ENCODE data around the gene EXOC1L. TPM values are rescaled to one million over a fixed set of nuclear protein-coding genes. Genes with fewer than 3 reads are reported as not detected.

EXOC1L gene
- total and polyA plus RNA-seq, 12 donors: 0.12 TPM; not detected in 11

DNA sequence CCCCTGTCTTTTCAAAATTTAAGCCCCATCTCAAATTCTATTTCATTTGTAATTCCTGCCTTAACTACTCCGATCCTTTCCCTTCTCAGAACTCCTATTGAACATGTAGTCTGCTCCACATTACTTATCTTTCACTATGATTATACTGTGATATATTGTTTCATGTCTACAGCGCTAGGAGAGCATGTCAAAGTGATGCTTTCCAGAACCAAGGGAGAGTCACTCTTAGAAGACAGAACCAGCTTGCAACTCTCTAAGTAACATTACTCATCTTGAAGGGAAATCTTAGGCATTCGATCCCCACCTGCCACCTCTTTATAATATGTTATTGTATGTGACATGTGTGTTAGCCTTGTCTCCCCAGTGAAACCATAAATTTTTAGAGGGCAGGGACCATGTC, 10.5 kb downstream of the EXOC1L start:
- Histone ChIP-seq H3K36me3 (no peaks in the 10 kb centered on the region), H3K9me3 (no peaks in the 10 kb centered on the region), H3K4me1 (no peaks in the 10 kb centered on the region), H3K27ac (no peak overlapping the region), H3K4me3 (no peak overlapping the region), H3K27me3 (peaks cover 0 to 39% (median 20%) of the 10 kb centered on the region in 7 donors)
- intact Hi-C loops (cut with DNase I): no loop called here
- ATAC-seq (no peak), DNase-seq (no peak)
- no peak for TF ChIP-seq CTCF (IDR thresholded peaks at IDR 0.05)
- WGBS, 2 donors: 52 to 55% methylated on average over 3 of the region's 3 CpGs

DNA sequence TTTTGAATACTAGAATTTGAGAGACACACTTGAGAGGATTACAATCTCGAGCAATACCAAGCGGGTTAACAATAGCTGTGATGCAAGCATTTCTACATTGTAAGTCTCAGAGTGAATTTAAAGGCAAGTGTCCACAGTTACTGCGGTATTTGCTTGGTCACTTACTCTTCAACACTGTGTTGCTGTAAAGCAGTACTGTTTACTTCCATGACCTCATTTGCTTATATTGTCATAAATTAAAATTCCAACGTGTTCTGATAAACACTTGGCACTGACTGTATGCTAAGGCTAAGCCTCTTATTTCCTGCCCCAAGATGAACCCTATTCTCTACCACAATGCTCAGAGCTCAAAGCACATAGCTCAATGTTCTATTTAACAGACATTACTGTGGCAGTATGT, 11.1 kb downstream of the EXOC1L start:
- ATAC-seq: no peak
- TF ChIP-seq CTCF (IDR thresholded peaks at IDR 0.05): no peak
- no peaks in the 10 kb centered on the region for H3K4me1 ChIP-seq

DNA sequence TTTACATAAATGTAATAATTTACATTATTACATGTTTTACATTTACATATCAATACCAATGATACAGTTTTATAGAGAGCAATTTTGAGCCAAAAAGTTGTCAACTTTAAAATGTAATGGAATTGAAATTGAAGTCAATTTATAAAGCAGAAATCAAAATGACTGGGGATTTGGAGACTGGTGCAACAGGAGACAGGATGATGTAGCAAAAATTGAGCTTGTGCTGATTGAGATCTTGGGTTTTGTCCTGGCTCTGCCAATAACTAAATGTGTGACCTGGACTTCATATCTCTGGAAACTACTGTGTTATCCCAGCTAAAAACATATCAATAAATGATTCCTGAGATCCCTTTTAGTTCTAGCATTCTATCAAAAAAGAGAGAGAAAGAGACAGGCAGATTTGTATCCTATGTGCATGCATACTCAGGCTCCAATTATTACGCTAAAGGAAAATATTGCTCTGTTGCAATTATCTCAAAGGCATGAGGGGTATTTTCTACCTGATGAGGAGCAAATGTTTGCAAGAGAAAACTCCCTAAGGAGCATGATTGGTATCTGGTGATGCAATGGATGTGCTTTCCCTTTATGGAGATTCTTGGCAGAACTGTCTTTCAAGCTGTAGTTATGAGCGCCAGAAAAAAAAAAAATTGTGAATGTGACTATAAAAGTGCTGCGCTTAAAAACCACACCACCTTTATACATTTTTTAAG, 14.7 kb downstream of the EXOC1L start:
- WGBS, 2 donors: 93 to 94% methylated on average over 3 of the region's 3 CpGs
- ATAC-seq: no peak
- no peak for TF ChIP-seq CTCF (IDR thresholded peaks at IDR 0.05)
- H3K4me1 ChIP-seq: no peaks in the 10 kb centered on the region
- H3K9me3 ChIP-seq: peaks cover 0 to 19% (median 6%) of the 10 kb centered on the region in 11 donors
- peaks cover 0 to 50% (median 12%) of the 10 kb centered on the region in 7 donors for H3K27me3 ChIP-seq
- H3K4me3 ChIP-seq: no peak overlapping the region
- H3K27ac ChIP-seq: no peak overlapping the region
- no peak for DNase-seq
- no peaks in the 10 kb centered on the region for H3K36me3 ChIP-seq
- intact Hi-C loops (cut with DNase I): no loop called here

More for the DNA sequence above, 11.1 kb downstream of the EXOC1L start:
- intact Hi-C loops (cut with DNase I): no loop called here
- no peak for DNase-seq
- H3K4me3 ChIP-seq: no peak overlapping the region
- H3K9me3 ChIP-seq: peaks cover 0 to 2% (median 0%) of the 10 kb centered on the region in 11 donors
- H3K27ac ChIP-seq: no peak overlapping the region
- H3K27me3 ChIP-seq: peaks cover 0 to 39% (median 20%) of the 10 kb centered on the region in 7 donors
- 63 to 69% methylated on average over 4 of the region's 4 CpGs for WGBS, 2 donors
- no peaks in the 10 kb centered on the region for H3K36me3 ChIP-seq

DNA sequence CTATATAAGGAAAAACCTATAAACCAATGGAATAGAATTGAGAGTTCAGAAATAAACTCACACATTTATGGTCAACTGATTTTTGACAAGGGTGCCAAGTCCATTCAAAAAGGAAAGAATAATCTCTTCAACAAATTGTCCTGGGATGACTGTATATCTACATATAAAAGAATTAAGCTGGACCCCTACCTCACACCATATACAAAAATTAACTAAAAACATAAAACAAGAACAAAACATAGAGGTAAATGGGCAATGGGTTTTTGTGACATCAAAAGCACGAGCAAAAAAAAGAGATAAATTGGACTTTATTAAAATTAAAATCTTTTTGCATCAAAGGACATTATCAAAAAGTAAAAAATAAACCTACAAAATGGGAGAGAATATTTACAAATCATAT, 18.3 kb downstream of the EXOC1L start:
- TF ChIP-seq CTCF (IDR thresholded peaks at IDR 0.05): no peak
- DNase-seq (no peak), ATAC-seq (no peak)
- intact Hi-C loops (cut with DNase I): no loop called here
- no peaks in the 10 kb centered on the region for H3K36me3 ChIP-seq
- no peak overlapping the region for H3K27ac ChIP-seq
- WGBS, 2 donors: 71 to 73% methylated on average over 1 of the region's 1 CpG
- peaks cover 0 to 19% (median 6%) of the 10 kb centered on the region in 11 donors for H3K9me3 ChIP-seq
- H3K4me1 ChIP-seq: no peaks in the 10 kb centered on the region
- H3K4me3 ChIP-seq: no peak overlapping the region
- H3K27me3 ChIP-seq: peaks cover 0 to 33% (median 0%) of the 10 kb centered on the region in 7 donors

Measured in heart right ventricle (tissue), 16 donors.